ENCODE results near the gene DNAJC7. TPM values are rescaled to one million over a fixed set of nuclear protein-coding genes. Genes with fewer than 3 reads are reported as not detected.

Gene DNAJC7
- total RNA-seq, 1 donor from 2014 or later = 75.9 TPM

DNA sequence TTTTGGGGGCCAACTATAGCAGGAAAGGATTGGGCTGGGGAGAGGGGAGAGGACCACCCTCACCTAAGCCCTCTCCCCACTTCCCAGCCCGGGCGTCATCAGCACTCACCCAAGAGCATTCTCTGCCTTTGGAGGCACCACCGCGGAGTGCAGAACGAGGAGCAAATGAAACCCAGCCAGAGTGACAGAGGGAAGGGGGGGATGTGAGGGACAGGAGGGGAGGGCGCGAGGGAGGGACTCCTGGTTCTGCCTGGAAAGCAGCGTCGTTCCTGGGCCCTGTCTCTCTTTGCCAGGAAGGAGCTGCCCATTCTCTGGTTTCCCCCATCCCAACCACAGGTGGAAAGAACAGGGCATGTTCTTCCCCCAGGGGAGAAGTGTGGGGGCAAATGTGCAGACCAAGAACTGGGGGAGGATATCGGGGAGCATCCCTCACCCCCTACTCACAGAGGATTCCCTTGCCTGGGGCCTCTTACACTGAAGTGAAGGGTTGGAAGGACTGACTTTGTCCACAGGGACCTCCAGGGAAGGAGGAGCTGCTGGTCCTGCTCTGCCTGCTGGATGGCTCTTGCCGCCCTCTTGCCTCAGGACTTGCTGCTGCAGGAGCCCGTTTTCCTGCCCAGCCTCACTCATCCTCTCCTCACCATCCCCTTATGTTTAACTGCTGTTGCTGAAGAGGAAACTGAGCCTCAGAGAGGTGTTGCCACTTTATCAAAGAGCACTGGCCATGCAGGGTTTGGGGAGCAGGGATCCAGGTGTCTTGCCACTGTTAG lies 36.7 kb upstream of the DNAJC7 start:
- intact Hi-C loops (cut with DNase I) = no loop called here
- ATAC-seq (no peak), DNase-seq (no peak)
- H3K4me1 ChIP-seq = peaks cover 11% of the 10 kb centered on the region
- H3K9me3 ChIP-seq = no peaks in the 10 kb centered on the region
- H3K27me3 ChIP-seq = peaks cover 9% of the 10 kb centered on the region
- H3K4me3 ChIP-seq = no peak overlapping the region
- TF ChIP-seq, protein P1, sequence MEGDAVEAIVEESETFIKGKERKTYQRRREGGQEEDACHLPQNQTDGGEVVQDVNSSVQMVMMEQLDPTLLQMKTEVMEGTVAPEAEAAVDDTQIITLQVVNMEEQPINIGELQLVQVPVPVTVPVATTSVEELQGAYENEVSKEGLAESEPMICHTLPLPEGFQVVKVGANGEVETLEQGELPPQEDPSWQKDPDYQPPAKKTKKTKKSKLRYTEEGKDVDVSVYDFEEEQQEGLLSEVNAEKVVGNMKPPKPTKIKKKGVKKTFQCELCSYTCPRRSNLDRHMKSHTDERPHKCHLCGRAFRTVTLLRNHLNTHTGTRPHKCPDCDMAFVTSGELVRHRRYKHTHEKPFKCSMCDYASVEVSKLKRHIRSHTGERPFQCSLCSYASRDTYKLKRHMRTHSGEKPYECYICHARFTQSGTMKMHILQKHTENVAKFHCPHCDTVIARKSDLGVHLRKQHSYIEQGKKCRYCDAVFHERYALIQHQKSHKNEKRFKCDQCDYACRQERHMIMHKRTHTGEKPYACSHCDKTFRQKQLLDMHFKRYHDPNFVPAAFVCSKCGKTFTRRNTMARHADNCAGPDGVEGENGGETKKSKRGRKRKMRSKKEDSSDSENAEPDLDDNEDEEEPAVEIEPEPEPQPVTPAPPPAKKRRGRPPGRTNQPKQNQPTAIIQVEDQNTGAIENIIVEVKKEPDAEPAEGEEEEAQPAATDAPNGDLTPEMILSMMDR (IDR thresholded peaks at IDR 0.05) = no peak
- no peak overlapping the region for H3K27ac ChIP-seq
- H3K36me3 ChIP-seq = no peaks in the 10 kb centered on the region

DNA sequence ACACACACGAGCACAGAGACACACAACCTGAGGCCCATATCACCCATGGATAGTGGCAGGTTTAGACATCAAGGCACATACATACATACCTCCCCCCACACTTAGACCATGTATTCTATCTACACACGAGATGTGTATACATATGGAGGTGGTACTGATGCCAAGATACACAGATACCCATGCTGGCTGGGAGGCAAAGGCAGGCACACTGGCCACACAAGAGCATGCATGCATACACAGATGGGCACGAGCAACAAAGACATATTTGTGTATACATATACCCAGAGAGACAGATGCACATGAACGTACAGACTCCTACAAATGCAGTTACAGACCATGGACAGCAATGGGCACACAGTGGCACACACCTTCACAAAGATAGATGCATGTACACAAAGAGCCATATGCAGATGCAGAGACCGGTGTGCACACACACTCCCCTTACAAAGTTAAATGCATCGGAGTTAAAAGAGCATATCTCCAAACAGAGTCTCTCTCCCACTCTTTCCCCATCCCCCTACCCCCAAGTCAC lies 35.2 kb upstream of the DNAJC7 start:
- Histone ChIP-seq H3K27me3 (peaks cover 9% of the 10 kb centered on the region), H3K4me1 (peaks cover 11% of the 10 kb centered on the region), H3K9me3 (no peaks in the 10 kb centered on the region), H3K27ac (no peak overlapping the region), H3K4me3 (no peak overlapping the region), H3K36me3 (no peaks in the 10 kb centered on the region)
- TF ChIP-seq, protein P1 (IDR thresholded peaks at IDR 0.05) = no peak
- intact Hi-C loops (cut with DNase I) = no loop called here
- DNase-seq (no peak), ATAC-seq (no peak)

DNA sequence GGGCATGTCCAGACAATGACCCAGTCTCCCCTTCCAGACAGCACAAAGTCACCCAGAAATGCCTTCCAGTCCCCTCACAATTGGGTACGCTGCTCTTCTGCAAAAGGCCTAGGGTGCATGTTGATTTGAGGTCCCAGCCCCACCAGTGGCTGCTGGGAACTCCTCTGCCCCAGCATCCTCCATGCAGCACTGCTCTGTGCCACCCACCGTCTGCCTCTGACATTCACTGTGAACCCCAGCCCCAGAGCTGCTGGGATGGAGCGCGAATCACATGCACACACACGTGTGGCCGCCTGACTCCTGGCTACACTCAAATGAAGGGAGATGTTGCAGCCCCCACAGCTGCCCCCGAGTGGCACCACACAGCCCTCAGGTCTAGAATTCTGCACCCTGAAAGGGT lies 34.4 kb upstream of the DNAJC7 start:
- Histone ChIP-seq H3K27me3 (peaks cover 9% of the 10 kb centered on the region), H3K9me3 (no peaks in the 10 kb centered on the region), H3K4me3 (no peak overlapping the region), H3K27ac (no peak overlapping the region), H3K36me3 (no peaks in the 10 kb centered on the region), H3K4me1 (peaks cover 11% of the 10 kb centered on the region)
- DNase-seq (no peak), ATAC-seq (no peak)
- intact Hi-C loops (cut with DNase I) = no loop called here
- TF ChIP-seq, protein P1 (IDR thresholded peaks at IDR 0.05) = no peak

DNA sequence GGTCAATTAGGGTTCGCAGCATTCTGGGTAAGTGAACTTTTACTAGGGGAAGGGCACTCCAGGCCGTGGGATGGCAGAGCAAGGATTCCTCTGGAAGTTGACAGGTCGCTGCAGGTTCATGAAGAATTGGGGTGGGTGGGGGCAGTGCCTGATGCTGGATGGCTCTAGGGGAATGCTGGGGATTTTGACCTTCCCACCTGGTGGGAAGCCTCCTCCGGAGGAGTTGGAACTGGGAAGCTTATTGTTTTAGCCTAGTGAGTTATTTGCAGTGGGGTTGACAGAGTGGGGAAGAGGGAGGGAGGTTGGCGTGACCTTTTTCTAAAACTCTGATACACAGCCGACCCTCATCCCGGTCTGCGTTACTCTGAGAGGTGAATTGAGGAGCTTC lies 33.8 kb upstream of the DNAJC7 start:
- intact Hi-C loops (cut with DNase I) = no loop called here
- TF ChIP-seq, protein P1 (IDR thresholded peaks at IDR 0.05) = no peak
- Histone ChIP-seq H3K4me3 (peak overlapping the region; percentile 67), H3K27ac (no peak overlapping the region), H3K4me1 (peaks cover 11% of the 10 kb centered on the region), H3K27me3 (peaks cover 9% of the 10 kb centered on the region), H3K36me3 (no peaks in the 10 kb centered on the region), H3K9me3 (no peaks in the 10 kb centered on the region)
- no peak for DNase-seq
- ATAC-seq = no peak

DNA sequence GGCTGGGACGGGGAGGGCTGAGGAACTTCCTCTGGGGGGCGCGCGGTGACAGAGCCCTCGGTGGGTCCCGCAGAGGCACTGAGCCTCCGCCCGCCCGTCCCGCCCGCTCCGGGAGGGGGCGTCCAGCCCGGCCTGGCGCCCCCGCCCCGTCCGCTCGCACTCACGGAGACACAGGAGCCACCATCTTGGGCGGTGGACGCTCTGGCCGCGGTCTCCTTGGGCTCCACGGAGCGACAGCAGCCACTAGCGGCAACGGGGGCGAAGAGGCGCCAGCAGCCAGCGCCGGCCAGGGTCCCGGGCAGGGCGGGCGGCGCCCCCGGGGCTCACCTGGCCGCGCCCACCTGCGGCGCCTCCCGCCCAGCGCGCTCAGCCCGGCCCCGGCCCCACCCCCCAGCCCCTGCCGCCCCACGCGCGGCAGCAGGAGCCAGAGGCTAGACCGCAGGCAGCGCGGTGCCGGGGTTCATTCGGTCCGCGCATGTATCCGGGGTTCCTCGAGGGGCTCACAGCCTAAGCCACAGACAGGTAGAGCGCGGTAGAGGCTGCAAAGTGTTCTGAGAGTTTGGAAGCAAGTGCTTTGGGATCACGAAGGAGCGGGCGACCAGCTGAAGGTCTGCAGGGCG lies 33.3 kb upstream of the DNAJC7 start, which contains the start of gene C17orf113:
Gene C17orf113, minus strand, starts transcription at position 209 of the 620 bp plus-strand sequence. CDS start 7,225 bp downstream, outside the sequence.
- Histone ChIP-seq H3K9me3 (no peaks in the 10 kb centered on the region), H3K27ac (peak within 1 kb of the TSS; percentile 60), H3K36me3 (no peaks in the 10 kb centered on the region), H3K4me1 (peaks cover 11% of the 10 kb centered on the region), H3K4me3 (peak within 1 kb of the TSS; percentile 67), H3K27me3 (peaks cover 9% of the 10 kb centered on the region)
- peak; percentile 81 for DNase-seq
- TF ChIP-seq, protein P1 (IDR thresholded peaks at IDR 0.05) = peak; percentile 37
- intact Hi-C loops (cut with DNase I) = no loop called here
- peak; percentile 88 for ATAC-seq
